Measurements from ENCODE around the gene WFDC8. TPM values are rescaled to one million over a fixed set of nuclear protein-coding genes. Genes with fewer than 3 reads are reported as not detected.

Gene WFDC8
- total and polyA plus RNA-seq, 2 donors (not counting 3 experiments of a cell fraction or from before 2014, with no cell fraction given): not detected

DNA sequence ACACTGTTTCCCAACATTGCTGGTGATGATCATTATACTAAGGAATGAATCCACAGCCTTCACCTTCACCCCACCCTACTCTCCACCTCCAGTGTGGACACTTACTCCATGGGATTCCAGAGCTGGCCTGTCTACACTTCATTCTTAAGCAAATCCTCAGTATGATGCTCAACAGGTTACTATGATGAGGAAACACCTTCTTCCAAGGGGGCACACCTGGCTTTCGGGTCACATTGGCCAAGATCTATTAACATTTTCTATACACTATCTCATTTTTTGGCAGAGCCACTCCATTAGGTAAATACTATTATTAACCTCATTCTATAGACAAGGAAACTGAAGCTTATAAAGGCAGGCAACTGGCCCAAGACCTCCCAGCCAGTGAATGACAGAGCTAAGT is 23.9 kb downstream of the WFDC8 start:
- Histone ChIP-seq H3K4me3 (replicated peaks in 1 of 3; ENCODE audit: insufficient read depth in 1 of 3, low read depth in 1 of 3, low read length in 3 of 3) (no peak overlapping the region), H3K9me3 (replicated peaks; ENCODE audit: control insufficient read depth, insufficient read depth, low read length) (no peaks in the 10 kb centered on the region), H2AFZ (ENCODE audit: low read depth, low read length) (no peak overlapping the region), H3K4me1 (ENCODE audit: control insufficient read depth, extremely low read depth, insufficient read depth, low read length) (no peaks in the 10 kb centered on the region), H3K9me1 (replicated peaks; ENCODE audit: control insufficient read depth, extremely low read depth, insufficient read depth, low read length) (no peaks in the 10 kb centered on the region), H3K27ac (ENCODE audit: insufficient read depth, low read depth, low read length) (no peak overlapping the region), H3K36me3 (ENCODE audit: control insufficient read depth in 2 of 2, extremely low read depth in 1 of 2, insufficient read depth in 2 of 2, low read length in 2 of 2) (no peaks in the 10 kb centered on the region), H3K27me3 (ENCODE audit: control insufficient read depth in 2 of 2, insufficient read depth in 2 of 2, low read length in 2 of 2) (no peaks in the 10 kb centered on the region), H3K4me2 (ENCODE audit: insufficient read depth, low read length) (no peak overlapping the region), H4K20me1 (replicated peaks; ENCODE audit: control insufficient read depth, extremely low read depth, insufficient read depth, low read length) (no peaks in the 10 kb centered on the region), H3K79me2 (ENCODE audit: control insufficient read depth, insufficient read depth, low read length) (no peaks in the 10 kb centered on the region), H3K9ac (replicated peaks; ENCODE audit: extremely low read depth, insufficient read depth, low read length) (no peak overlapping the region)
- ChIA-PET POLR2A (no interaction called here), CTCF (no interaction called here)
- dilution Hi-C loops (cut with MboI; ENCODE audit: extremely low pct_ligation_motif_present, low sequenced_read_pairs): no loop called here
- DNase-seq (ENCODE audit: low read depth, low spot score) (no peak), FAIRE-seq (no peak)
- intact Hi-C loops (cut with micrococcal nuclease): no loop called here
- no TSS peak for BruUV-seq (replicated peaks)
- no peak for TF ChIP-seq POLR2AphosphoS5 (IDR thresholded peaks at IDR 0.05; ENCODE audit: insufficient read depth, low read depth, low read length)
- TF ChIP-seq, protein P1, sequence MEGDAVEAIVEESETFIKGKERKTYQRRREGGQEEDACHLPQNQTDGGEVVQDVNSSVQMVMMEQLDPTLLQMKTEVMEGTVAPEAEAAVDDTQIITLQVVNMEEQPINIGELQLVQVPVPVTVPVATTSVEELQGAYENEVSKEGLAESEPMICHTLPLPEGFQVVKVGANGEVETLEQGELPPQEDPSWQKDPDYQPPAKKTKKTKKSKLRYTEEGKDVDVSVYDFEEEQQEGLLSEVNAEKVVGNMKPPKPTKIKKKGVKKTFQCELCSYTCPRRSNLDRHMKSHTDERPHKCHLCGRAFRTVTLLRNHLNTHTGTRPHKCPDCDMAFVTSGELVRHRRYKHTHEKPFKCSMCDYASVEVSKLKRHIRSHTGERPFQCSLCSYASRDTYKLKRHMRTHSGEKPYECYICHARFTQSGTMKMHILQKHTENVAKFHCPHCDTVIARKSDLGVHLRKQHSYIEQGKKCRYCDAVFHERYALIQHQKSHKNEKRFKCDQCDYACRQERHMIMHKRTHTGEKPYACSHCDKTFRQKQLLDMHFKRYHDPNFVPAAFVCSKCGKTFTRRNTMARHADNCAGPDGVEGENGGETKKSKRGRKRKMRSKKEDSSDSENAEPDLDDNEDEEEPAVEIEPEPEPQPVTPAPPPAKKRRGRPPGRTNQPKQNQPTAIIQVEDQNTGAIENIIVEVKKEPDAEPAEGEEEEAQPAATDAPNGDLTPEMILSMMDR (IDR thresholded peaks at IDR 0.05; ENCODE audit: extremely low read depth in 1 of 2, insufficient read depth in 1 of 2, low read depth in 1 of 2, low read length in 2 of 2): no peak
- TF ChIP-seq POLR2A (IDR thresholded peaks at IDR 0.05; ENCODE audit: low read depth, low read length): no peak
- TF ChIP-seq EZH2 (IDR thresholded peaks at IDR 0.05; ENCODE audit: borderline replicate concordance, low read depth, low read length, severe bottlenecking): no peak

DNA sequence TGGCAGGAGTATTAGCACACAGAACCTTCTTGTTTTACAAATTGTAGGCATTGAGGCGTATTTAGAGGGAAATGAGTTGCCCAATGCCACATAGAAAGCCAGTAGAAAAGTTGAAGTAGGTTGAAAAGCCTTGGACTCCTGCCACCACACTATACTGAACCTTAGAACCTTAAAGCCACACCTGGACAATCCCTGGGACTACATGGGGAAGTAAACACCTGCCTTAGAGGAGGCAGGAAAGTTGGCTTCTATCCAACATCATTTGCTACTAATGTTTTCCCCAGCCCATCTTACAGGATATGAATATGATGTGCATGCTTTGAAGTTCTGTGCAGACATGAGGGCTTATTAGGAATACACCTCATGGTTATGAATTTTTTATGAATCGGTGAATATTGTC is 26.6 kb downstream of the WFDC8 start:
- Histone ChIP-seq H3K36me3 (ENCODE audit: control insufficient read depth in 2 of 2, extremely low read depth in 1 of 2, insufficient read depth in 2 of 2, low read length in 2 of 2) (no peaks in the 10 kb centered on the region), H3K9me3 (replicated peaks; ENCODE audit: control insufficient read depth, insufficient read depth, low read length) (no peaks in the 10 kb centered on the region), H3K27ac (ENCODE audit: insufficient read depth, low read depth, low read length) (no peak overlapping the region), H3K4me1 (ENCODE audit: control insufficient read depth, extremely low read depth, insufficient read depth, low read length) (no peaks in the 10 kb centered on the region), H3K4me2 (ENCODE audit: insufficient read depth, low read length) (no peak overlapping the region), H3K79me2 (ENCODE audit: control insufficient read depth, insufficient read depth, low read length) (no peaks in the 10 kb centered on the region), H2AFZ (ENCODE audit: low read depth, low read length) (no peak overlapping the region), H3K4me3 (replicated peaks in 1 of 3; ENCODE audit: insufficient read depth in 1 of 3, low read depth in 1 of 3, low read length in 3 of 3) (no peak overlapping the region), H4K20me1 (replicated peaks; ENCODE audit: control insufficient read depth, extremely low read depth, insufficient read depth, low read length) (no peaks in the 10 kb centered on the region), H3K9ac (replicated peaks; ENCODE audit: extremely low read depth, insufficient read depth, low read length) (no peak overlapping the region), H3K27me3 (ENCODE audit: control insufficient read depth in 2 of 2, insufficient read depth in 2 of 2, low read length in 2 of 2) (no peaks in the 10 kb centered on the region), H3K9me1 (replicated peaks; ENCODE audit: control insufficient read depth, extremely low read depth, insufficient read depth, low read length) (no peaks in the 10 kb centered on the region)
- intact Hi-C loops (cut with micrococcal nuclease): no loop called here
- no peak for TF ChIP-seq EZH2 (IDR thresholded peaks at IDR 0.05; ENCODE audit: borderline replicate concordance, low read depth, low read length, severe bottlenecking)
- TF ChIP-seq, protein P2, sequence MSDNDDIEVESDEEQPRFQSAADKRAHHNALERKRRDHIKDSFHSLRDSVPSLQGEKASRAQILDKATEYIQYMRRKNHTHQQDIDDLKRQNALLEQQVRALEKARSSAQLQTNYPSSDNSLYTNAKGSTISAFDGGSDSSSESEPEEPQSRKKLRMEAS (IDR thresholded peaks at IDR 0.05; ENCODE audit: insufficient read depth, insufficient read length): no peak
- no peak for TF ChIP-seq MYC (IDR thresholded peaks at IDR 0.05; ENCODE audit: low read depth, low read length)
- TF ChIP-seq, protein P1 (IDR thresholded peaks at IDR 0.05; ENCODE audit: extremely low read depth in 1 of 2, insufficient read depth in 1 of 2, low read depth in 1 of 2, low read length in 2 of 2): no peak
- TF ChIP-seq JUN (IDR thresholded peaks at IDR 0.05; ENCODE audit: borderline replicate concordance, insufficient read depth, insufficient read length, low read depth): no peak
- no peak for TF ChIP-seq POLR2AphosphoS5 (IDR thresholded peaks at IDR 0.05; ENCODE audit: insufficient read depth, low read depth, low read length)
- TF ChIP-seq GATA2 (IDR thresholded peaks at IDR 0.05; ENCODE audit: insufficient read depth, insufficient read length, low read depth, low read length): no peak
- no peak for TF ChIP-seq FOS (IDR thresholded peaks at IDR 0.05; ENCODE audit: borderline replicate concordance, insufficient read depth, low read length)
- TF ChIP-seq POLR2A (IDR thresholded peaks at IDR 0.05; ENCODE audit: low read depth, low read length): no peak
- BruUV-seq (replicated peaks): no TSS peak
- CTCF ChIA-PET: no interaction called here
- dilution Hi-C loops (cut with MboI; ENCODE audit: extremely low pct_ligation_motif_present, low sequenced_read_pairs): no loop called here
- no peak for FAIRE-seq
- POLR2A ChIA-PET: no interaction called here
- DNase-seq (ENCODE audit: low read depth, low spot score): no peak

All from endothelial cell of umbilical vein (primary cell).